CD4-positive, alpha-beta T cell treated with Interleukin-12 subunit alpha and Interleukin-12 subunit beta, for 1 hour (primary cell): ENCODE data around the gene SOS2.

Experiments used
- DNase-seq: peaks from one replicate; pipeline ENCODE4 v3.0.0-alpha.2; 2020

SOS2 gene

GRCh38 chr14:50231475-50232275 lies at the start of gene SOS2:
Gene SOS2, minus strand, starts transcription at chr14:50231578. Its CDS starts 295 bp downstream, at chr14:50231283.
- peak; percentile 87 for DNase-seq

DNA sequence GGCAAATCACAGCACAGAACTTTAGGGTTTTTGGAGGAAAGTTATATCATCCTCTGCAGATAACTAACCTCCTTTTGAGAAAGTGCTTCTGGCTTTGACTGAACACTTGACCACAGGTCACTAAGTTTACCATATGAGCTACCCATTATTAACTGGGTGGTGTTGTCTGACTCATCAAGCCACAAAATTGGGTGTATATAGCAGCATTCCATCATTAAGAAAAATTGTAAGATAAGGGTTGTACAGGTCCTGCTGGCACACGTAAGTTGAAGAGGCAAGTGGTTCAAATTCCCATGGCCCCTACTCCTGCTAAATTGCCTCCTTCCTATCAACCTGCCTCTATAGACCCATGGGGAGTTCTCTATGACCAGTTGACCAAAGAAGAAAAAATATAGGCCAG lies 41.1 kb upstream of the SOS2 start:
- DNase-seq = no peak

DNA sequence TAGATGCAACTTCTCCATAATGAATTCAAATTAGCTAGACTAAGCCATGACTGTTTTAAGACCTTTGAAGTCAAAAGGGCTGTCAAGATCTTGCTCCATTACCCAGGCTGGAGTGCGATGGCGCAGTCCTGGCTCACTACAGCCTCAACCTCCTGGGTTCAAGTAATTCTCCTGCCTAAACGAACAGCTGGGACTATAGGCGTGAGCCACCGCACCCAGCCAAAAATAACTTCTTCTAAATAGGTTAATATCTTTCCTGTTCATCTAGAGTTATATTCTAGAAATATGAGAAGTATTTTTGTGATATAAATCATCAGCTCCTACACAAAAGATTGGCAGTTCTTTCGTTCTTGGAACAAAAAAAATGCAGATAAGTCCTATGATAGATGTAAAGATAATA lies 39.6 kb upstream of the SOS2 start:
- no peak for DNase-seq

DNA sequence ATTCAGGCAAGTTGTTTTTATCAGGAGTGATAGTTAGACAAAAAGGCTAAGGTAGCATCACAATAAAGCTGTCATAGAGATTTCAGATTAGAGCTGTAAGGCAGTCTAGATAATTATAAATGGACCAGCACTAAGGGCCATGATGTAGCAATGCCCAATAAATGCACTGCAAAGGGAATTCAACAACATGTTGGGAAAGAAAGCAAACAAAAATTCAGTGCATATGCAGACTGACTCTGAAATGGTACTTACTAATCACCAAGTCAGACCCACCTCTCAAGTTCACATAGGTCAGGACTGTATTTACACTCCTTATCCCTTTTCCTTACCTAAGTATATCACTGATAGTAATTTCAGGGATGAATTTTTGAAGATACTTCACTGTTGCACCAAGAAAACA lies 33.7 kb upstream of the SOS2 start:
- no peak for DNase-seq

DNA sequence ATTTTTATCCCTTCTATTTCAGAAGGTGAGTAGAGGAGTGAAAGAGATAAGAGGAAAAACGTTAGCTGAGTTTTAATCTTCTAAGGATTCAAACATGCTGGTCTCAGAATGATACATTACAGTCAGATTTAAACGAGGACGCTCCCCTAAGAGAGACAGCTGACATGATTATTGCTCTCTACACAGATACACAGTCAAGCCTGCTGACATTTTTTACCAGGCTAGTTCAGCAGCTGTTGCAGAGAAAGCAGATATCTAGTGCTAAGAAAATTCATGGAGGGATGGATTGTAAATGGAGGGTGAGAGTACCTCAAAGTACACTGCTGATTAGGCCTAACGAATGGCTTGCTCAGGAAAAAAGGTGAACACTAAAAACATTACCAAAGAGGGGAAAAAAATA lies 31.9 kb upstream of the SOS2 start:
- no peak for DNase-seq

- no peak for DNase-seq
Measured at GRCh38 chr14:50262865-50263264, 31.5 kb upstream of the SOS2 start.

GRCh38 chr14:50260511-50260910 lies 29.1 kb upstream of the SOS2 start:
- DNase-seq = peak; percentile 50

DNA sequence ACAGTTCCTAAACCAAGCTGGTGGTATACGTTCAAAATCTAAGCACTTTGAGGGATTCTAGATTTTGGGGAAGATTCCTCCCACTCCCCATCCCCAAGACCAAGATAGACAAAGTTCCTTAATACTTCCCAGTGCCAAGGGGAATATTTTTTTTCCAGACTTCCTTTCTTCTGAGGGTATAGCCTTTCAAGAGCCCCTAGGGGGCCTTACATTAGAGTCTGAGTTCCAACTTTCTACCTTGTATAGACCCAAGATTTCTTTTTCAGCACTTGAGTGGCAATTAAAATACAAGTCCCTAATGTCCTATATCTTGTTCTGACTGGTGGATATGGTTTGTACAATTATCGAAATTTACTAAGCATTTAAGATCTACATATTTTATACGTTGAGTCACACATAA lies 28.7 kb upstream of the SOS2 start:
- no peak for DNase-seq

DNA sequence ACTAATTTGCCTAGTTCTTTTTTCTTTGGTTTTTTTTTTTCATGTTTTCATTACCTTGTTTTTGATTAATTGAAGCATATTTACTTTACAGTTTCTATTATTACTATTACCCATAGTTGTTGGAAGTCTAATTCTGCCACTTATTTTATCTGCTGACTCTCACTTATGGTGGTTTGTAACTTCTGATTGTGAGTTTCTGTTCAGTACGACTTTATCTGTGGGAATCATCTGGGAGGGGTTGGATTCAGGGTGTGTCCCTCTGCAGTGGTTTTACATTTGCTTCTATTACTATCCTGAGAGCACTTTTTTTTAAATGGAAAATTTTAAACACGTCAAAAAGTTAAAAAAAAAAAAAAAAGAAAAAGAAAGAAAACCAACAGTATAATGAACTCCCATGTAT lies 26.4 kb upstream of the SOS2 start:
- no peak for DNase-seq

DNA sequence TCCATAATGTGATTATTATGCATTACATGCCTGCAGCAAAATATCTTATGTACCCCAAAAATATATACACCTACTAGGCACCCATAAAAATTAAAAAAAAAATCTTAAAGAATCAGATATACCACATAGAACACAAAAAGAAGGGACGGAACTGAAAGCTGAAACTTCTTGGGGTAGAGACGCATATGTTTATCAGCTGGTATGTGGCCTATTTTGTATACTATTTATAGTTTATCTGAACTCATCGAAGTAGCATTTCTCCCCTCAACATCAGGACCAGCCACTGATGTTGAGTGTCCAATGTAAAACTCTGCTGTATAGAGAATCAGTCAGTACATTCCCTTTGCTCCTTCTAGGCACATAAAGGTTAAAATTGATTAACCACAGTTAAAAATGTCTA lies 22.9 kb upstream of the SOS2 start:
- no peak for DNase-seq

DNA sequence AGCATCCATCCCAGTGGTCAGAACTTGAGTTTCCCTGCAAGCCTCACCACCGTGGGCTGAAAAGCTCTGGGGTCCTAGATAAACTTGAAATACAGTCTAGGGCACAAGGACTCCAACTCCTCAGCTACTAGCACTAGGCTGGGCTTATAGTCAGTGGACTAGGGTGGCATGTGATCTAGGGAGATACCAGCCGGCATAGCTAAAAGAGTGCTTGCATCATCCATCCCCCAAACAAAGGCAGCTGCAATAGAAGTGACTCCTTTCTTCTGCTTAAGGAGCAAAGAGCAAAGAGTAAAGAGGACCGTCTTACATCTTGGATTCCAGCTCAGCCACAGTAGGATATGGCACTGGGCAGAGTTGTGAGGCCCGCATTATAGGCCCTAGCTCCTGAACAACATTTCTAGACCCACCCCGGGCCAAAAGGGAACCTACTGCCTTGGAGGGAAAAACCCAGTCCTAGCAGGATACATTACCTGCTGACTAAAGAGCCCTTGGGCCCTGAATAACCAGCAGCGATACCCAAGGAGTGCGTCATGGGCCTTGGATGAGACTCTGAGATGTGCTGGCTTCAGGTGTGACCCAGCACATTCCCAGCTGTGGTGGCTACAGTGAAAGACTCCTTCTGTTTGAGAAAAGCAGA lies 17.9 kb upstream of the SOS2 start:
- DNase-seq = no peak

GRCh38 chr14:50247245-50247644 lies 15.9 kb upstream of the SOS2 start:
- no peak for DNase-seq

- DNase-seq = no peak
Measured at GRCh38 chr14:50242566-50243310, 11.4 kb upstream of the SOS2 start.

GRCh38 chr14:50242096-50242495 lies 10.7 kb upstream of the SOS2 start:
- DNase-seq = no peak

DNA sequence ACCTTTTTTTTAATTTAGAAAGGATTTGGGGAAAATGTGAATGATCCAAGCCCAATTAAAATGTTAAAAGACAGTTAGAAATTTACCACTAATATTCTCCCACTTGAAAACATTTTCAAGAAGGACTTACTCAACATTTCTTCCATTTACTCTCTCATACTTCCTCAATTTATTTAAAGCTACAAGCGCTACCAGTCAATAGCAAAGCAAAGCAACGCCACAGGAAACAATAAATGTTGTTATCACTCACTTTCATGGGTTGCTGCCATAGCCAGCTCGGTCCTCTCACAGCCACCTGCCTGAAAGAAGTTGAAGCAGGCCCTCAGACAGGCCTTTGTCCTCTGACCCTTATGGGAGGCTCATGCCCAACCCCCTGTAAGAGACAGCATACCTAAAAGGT lies 6.0 kb upstream of the SOS2 start:
- DNase-seq = no peak

- no peak for DNase-seq
Measured at GRCh38 chr14:50233951-50234250, 2.5 kb upstream of the SOS2 start.

DNA sequence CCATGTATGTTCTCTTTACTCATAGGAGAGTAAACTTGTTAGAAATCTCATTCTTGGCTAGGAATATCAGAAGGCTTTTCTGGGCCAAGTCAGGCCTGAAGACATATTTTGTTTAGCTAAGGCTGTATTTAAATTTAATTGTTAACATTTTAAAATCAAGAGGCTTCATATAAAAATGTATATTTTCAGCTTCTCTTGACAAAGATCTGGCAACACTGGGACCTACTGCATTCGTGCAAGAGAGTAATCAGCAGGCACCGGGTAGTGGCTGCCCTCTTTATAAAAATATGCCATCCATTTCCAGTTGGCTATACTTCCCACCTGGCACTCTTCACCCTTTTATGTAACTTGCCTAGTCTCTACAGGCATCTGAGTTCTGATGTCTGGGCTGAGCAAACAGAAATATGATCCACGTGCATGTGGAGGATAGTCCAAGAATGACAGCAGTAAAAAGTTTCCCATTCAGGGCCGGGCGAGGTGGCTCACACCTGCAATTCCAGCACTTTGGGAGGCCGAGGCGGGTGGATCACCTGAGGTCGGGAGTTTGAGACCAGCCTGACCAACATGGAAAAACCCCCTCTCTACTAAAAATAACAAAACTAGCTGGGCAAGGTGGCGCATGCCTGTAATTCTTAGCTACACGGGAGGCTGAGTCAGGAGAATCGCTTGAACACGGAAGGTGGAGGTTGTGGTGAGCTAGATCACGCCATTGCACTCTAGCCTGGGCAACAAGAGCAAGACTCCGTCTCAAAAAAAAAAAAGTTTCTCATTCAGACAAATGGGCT lies 2.0 kb upstream of the SOS2 start:
- peak; percentile 27 for DNase-seq

DNA sequence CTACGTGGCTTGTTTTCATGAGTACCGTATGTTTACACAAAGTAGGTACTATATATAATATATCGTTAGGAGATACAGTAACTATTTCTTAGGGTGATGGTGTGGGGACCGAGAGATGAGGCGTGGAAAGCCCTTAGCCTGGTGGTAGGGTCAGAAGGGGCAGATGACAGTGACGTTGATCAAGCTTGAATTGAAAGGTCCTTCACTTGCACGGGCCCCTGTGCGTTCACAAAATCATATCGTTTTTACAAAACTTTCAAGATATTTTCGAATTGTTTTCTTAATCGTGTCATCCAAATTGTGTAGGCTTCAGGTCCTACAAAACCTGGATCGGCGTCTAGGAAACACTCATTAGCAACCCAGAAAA lies 881 bp upstream of the SOS2 start:
- DNase-seq = peak; percentile 9

DNA sequence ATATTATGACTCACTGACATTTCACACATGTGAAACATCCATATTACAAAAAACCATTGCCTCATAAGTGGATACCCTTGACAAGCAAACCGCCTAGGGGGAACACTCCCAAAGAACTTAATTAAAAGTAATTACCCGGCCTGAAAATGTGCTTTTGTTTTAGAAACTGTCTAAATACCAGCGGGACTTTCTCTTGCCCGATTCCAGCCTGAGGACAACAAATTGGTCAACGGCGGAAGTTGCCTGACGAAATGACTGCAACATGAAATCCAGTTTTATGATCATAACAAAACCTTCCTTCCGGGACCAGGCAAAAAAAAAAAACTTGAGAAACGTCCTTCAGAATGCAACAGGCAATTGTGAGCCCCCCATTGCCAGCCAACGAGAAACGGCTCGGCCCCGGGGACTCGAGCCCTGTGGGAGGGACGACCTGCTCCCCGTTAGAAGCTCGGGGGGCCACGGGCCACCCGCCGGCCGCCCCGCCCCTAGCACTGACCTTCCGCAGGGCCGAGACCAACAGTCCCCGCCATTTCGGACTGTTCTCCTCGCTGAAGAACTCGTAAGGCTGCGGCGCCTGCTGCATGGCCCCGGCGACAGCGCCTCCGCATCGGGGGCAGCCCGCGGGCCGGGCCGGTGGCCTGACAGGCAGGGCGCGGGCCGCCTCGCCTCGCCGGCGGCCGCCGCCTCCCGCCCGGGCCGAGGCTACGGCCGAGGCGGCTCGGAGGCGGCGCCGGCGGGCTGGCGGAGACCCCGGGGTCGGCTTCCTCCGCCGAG lies 490 bp downstream of the SOS2 start:
- peak; percentile 49 for DNase-seq

DNA sequence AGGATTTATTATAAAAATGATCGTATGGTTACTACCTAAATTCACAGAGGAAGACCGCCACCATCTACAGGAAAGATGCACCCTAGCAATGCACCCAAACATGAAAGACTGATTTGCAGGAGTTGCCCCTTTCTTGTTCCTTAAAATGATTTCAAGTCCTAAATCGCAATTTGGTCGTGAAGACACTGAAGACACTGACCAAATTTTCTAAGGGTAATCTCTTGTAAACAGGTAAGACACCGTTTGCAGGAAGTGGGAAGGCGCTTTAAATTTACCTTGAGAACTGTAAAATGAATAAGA lies 1.0 kb downstream of the SOS2 start:
- DNase-seq = no peak

GRCh38 chr14:50229681-50230080 lies 1.7 kb downstream of the SOS2 start:
- peak; percentile 5 for DNase-seq

- DNase-seq = no peak
Measured at GRCh38 chr14:50228313-50228712, 3.1 kb downstream of the SOS2 start.

DNA sequence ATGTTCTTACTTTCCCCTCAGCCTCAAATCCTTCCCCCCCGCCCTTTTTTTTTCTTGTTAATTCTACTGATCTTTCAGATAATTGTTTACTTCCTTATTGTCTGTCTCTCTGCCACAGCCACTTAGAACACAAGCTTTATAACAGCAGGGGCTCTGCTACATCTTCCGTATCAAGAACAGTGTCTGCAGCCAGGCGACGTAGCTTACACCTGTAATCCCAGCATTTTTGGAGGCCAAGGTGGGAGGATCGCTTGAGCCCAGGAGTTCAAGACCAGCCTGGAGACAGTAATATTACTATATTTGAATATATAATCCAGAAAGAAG lies 5.4 kb downstream of the SOS2 start:
- DNase-seq = no peak
